Activated CD4-positive, alpha-beta T cell treated with anti-CD3 and anti-CD28 coated beads, Interleukin-2, amount 50 U/mL, for 4 hours (primary cell): Measurements from ENCODE around the gene NID1.
"Not testable (repeated sequence)": the region's sequence is repeated elsewhere in the genome, so short reads cannot be mapped to it uniquely, and the experiment has no call there.

Experiments
- DNase-seq, 2 experiments: peaks; one replicate each; pipeline ENCODE4 v3.0.0-alpha.2; 2020

Gene NID1

DNA sequence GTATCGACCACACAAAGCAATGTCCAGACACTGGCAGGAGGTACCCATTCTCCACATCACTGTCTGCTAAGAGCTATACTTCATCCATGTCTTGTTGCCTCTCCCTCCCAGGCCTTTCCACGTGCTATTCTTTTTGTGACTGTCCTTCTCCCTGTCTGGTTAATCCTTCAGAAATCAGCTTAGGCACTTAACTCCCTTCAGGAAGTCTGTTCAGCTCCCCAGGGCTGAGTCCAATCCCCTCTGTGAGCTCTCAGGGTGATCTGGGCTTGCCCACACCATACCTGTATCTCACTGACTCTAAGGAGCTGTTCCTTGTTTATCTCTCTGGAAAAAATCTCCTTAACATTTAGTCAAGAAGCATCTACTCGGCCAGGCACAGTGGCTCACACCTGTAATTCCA is 69.4 kb downstream of the NID1 start:
- no peak for DNase-seq

DNA sequence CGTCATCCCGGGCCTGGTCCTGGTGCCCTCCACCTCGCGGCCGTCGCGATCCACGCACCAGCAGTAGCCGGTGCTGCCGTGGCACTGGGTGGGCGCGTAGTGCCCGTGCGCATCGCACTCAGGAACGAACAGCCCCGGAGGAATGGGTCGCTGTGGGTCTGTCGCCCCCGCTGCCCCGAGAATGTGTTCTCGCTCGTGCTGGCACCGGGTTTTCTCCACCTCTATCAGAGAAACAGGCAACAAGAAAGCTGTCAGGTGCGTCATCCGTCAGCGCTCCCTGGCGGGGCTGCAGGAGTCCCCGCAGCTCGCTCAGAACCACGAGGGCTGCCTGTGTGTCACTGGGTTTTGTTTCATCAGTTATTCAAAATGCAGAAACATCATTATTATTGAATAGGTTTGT is 71.2 kb downstream of the NID1 start:
- DNase-seq, result no peak

- DNase-seq, result no peak
Measured at GRCh38 chr1:235992868-235993267, 72.0 kb downstream of the NID1 start.

GRCh38 chr1:235992346-235992745 is 72.5 kb downstream of the NID1 start:
- DNase-seq, result no peak

- DNase-seq, result no peak
Measured at GRCh38 chr1:235990330-235990795, 74.5 kb downstream of the NID1 start.

DNA sequence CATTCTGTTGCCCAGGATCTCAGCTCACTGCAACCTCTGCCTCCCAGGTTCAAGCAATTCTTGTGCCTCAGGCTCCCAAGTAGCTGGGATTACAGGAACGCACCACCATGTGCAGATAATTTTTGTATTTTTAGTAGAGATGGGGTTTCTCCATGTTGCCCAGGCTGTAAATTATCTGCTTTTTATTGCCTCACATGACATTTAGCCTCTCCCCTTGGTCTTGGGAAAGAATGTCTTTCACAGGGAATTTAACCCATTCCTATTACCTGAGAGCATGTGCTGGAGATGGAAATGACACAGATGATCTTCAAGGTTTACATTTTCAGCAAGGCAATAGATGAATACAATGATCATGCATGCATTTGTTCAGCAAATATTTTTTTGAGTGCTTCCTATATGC is 75.8 kb downstream of the NID1 start:
- no peak for DNase-seq

DNA sequence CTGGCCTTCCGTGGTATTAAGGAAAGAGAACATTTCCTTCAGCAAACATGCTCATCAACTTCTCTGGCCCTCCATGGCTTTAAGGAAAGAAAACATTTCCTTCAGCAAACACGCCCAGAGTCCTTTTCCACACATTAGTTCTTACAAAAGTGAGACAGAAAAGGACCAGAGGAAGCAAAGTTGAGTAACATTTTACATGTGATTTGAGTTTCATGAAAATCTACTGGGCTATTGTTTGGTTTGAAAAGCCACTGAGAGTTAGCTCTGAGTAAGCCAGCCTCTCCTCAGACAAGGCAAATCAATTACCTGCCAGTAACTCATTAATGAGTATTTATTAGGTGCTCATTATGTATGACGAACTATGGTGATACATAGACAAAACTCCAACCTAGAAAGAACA is 78.0 kb downstream of the NID1 start:
- no peak for DNase-seq

DNA sequence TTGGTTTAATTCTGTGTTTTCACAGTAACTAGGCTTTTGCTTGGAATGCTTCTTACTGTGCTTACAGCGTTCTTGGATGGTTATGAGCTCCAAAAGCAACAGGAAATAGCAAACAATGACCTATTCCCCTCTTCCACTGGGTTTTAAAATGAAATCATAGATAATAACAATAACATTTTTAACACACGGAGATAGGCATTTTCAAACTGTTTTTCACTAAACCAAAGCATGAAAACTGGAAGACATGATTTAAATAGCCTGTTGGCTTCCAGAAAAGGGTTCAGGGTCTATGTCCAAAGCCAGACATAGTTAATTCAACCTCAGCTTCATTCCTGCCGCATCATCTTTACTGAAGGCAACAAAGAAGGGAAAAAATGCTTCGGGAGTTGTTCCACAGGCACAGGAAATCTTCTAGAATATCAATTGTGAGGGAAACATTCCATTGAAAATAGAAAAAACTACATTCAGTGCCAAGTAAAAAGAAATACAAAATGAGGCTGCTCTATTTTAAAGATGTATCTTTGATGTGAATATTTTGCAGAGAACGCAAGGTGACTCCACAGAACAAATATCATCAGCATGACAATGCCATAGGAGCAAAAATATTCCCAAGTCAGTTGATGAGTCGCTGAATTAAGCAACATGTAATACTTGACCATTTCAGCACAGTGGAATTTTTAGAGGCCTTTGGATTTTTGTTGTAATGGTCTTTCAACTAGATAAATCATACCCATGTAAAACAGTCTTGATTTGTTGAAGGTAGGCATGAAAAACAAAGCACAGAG is 80.7 kb downstream of the NID1 start:
- no peak for DNase-seq

DNA sequence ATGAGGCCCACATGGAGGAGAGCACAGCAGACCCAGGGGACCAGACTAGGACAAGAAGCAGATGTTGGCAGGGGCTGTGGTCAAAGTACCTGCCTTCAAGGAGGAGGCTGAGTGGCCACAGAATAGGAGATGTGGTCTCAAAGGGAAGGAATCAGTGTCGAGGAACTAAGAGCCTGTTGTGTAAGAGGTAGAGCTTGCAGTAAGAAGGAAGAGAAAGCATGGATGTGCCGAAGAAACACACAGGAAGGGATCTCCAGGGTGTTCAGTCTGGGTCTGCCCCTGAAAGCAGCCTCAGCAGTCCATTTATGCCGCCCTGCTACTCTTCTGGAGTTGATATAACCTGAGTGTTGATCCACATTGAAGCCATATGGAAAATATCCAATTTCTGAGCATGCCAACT is 83.9 kb downstream of the NID1 start:
- no peak for DNase-seq

DNA sequence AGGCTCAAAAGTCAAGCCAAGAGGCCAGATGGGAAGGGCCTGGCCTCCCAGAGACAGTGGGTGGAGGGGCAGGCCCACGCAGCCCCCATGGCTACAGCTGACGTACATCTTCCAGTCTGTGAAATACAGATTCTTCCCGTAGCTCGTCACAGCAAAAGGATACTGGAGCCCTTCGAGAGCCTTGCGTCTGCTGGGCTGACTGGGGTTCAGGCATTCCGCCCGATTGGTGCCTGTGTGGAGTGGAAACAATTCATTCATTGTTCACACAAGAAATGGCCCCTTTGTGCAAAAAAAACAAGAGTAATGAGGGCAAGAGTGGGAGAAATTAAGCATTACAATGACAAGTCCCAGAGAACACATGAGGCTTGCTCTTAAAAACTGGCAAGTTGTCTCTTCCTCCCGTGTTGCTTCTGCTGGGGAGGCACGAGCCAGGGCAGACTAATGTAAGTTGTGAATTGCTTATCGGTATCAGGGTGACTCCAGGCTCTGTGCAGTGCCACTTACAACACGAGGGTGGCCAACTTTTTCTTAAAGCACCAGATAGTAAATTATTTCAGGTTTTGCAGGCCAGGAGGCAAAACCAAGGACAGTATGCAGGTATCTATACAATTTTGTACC is 85.1 kb downstream of the NID1 start:
- DNase-seq, result no peak

DNA sequence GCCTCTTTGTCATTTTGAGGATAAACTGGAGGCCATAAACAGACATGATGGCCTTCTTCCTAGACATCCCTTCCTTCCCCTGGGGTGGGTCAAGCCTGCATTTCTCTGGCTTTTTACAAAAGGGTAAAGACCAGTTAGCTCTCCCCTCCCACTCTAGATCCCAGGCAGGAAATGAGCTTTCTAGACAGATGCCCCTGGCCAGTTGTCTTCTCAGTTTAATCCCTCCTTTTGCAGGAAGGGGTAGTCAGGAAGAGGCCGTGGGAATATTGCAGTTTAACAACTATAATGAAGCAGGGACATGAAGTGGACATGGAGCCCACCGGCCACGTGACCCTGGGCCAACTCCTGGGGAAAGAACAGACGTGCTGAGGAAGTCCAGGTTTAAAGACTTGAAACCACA is 85.7 kb downstream of the NID1 start:
- DNase-seq, result no peak

- no peak for DNase-seq
Measured at GRCh38 chr1:235976490-235976889, 88.4 kb downstream of the NID1 start.

- no peak for DNase-seq
Measured at GRCh38 chr1:235974616-235975015, 90.3 kb downstream of the NID1 start.

DNA sequence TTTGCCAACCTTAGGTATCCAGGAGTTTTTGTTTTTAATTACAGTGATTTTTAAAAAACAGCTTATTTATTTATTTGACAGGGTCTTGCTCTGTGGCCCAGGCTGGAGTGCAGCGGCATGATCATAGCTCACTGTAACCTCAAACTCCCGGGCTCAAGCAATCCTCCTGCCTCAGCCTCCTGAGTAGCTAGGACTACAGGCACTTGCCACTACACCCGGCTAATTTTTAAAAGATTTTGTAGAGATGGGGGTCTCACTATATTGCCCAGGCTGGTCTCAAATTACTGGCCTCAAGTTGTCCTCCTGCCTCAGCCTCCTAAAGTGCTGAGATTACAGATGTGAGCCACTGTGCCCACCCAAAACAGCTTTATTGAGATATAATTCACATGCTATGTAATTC is 92.2 kb downstream of the NID1 start:
- not testable (repeated sequence) for DNase-seq

GRCh38 chr1:235972311-235972689 is 92.6 kb downstream of the NID1 start:
- no peak for DNase-seq

DNA sequence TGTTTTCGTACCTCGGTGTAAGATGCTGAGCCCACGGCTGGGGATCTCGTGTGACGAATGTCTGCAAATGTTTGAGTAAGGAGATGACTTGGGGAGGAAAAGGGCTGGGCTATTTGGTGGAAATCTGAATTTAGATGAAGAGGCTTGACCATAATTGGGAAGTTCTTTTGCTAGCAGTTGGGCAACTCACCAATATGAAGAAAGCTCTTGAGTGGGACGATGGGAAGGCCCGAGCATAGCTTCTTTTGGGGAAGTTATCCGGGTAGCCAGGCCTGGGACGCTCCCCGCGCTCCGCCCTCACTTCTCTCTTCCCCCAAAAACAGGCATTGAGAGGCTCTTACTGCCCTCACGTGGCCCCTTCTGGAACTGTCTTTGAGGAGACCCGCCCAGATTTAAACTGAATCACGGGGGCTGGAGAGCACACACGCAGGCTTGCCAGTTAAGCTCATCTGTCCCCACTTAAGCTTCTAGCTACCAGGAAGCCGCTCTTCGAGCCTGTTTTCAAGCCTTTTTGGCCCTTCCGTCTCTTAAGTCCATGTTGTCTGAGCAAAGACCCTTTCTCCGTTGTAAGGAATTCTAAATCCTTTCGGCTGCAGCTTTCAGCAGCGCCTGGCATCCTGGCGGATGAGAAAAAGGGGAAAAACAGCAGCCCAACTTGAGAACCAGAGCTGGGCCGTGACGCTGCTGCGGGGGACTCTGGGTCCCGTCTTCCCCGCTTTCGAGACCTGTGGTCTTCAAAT is 93.1 kb downstream of the NID1 start:
- peak; percentile 86 to 90 for DNase-seq

- no peak for DNase-seq
Measured at GRCh38 chr1:235971020-235971419, 93.9 kb downstream of the NID1 start.

DNA sequence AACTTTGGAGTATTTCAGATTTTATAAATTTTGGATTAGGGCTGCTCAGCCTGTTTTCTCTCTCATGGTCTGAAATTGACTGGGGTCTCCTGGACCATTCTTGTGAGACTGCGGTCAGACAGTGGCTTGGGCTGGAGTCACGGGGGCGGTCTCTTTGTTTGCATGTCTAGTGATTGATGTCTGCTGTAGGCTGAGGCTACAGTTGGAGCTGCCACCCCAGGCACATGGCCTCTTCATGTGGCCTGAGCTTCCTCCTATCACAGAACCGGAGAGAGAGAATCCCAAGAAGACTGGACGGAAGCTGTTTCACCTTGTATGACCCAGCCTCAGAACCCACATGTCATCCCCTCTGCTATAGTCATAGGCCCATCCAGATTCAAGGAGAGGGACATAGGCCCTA is 96.1 kb downstream of the NID1 start:
- DNase-seq, result no peak

DNA sequence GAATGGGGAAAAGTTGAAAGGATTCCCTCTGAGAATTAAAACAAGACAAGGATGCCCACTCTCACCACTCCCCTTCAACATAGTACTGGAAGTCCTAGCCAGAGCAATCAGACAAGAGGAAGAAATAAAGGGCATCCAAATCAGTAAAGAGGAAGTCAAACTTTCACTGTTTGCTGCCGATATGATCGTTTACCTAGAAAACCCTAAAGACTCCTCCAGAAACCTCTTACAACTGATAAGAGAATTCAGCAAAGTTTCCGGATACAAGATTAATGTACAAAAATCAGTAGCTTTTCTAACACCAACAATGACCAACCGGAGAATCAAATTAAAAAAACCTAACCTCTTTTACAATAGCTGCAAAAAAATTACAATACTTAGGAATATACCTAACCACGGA is 98.8 kb downstream of the NID1 start:
- DNase-seq, result not testable (repeated sequence)

DNA sequence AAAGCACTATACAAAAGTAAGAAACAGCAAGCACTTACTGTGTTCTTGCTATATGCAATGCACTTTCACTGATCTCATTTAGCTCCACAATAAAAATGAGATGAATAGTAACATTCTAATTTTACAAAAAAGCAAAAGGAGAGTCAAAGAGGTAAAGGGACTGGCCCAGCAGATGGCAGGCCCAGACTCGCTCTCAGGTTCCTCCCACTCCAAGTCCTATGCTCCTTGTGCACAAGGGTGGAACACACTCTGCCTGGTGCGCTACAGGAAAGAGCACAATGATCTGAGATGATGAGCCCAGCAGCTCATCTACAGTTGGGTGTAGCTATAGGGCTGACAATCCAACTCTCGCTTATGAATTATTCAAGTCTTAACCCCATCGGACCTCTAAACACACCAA is 104.1 kb downstream of the NID1 start:
- DNase-seq, result no peak

DNA sequence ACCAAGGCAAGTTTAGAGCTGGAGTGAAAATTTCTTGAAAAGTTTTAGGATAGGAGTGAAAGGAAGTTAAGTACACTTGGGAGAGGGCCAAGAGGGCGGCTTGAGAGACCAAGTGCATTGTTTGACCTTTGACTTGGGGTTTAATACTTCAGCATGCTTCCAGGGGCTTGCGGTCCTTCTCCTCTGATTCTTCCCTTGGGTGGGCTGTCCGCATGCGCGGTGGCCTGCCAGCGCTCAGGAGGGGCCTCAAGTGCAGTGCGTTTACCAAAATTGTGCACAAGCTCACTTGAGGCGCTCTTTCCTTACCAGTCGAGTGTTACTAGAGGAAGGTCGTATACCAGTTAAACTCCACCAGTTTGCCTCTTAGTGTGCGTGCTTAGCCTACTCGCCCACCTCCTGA is 106.9 kb downstream of the NID1 start:
- DNase-seq, result no peak

GRCh38 chr1:235955777-235956176 is 109.1 kb downstream of the NID1 start:
- no peak for DNase-seq

GRCh38 chr1:235954306-235955283 is 110.3 kb downstream of the NID1 start:
- DNase-seq, result peak; percentile 5 to 6
